ENCODE measurements around the gene POTED. TPM values are rescaled to one million over a fixed set of nuclear protein-coding genes. Genes with fewer than 3 reads are reported as not detected.
"Not testable (repeated sequence)": the region's sequence is repeated elsewhere in the genome, so short reads cannot be mapped to it uniquely, and the experiment has no call there.

Gene POTED
- polyA plus RNA-seq (2013, experiment 1 of 2) = not detected
- not detected for polyA plus RNA-seq (2013, experiment 2 of 2)

DNA sequence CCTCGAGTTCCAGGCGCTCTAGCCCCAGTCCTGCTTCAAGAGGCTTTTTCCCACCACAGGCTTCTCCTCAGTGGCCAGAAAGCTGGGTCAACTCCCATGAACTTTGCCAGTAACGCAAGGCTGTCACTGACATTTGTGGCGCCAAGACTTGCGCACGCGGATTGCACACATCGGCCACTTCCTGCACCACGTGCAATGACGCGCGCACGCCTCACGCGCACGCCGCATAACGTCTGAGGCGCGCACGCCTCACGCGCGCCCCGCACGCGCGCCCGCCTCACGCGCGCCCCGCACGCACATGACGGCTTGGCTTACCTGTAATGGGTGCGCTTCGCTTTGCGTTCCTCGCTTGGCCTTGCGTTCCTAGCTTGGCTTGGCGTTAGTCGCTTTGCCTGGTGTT lies at the start of gene POTED:
Gene POTED (plus strand): TSS at position 301 of the 400 bp plus-strand sequence. CDS start 452 bp downstream, outside the sequence.
- not testable (repeated sequence) for H2BK120ac ChIP-seq (ENCODE audit: low read depth, low read length); H3K79me1 ChIP-seq (ENCODE audit: low read length); H3K27ac ChIP-seq (ENCODE audit: low read depth, low read length); H4K5ac ChIP-seq (ENCODE audit: low read length); H2BK15ac ChIP-seq (replicated peaks; ENCODE audit: low read depth); H3K56ac ChIP-seq (ENCODE audit: low read length); H3K36me3 ChIP-seq (ENCODE audit: control insufficient read depth, insufficient read depth, low read length); H3K4me2 ChIP-seq (ENCODE audit: low read length); H3K4ac ChIP-seq (ENCODE audit: low read depth, low read length); H4K8ac ChIP-seq (ENCODE audit: low read depth, low read length); H3K4me1 ChIP-seq (ENCODE audit: control insufficient read depth, low read depth, low read length); H2AK5ac ChIP-seq (ENCODE audit: low read length); DNase-seq; H3K27me3 ChIP-seq (ENCODE audit: insufficient read depth, low read length, poor library complexity); H3K4me3 ChIP-seq (ENCODE audit: low read length); H3K9ac ChIP-seq (ENCODE audit: low read length); H3K79me2 ChIP-seq (ENCODE audit: control insufficient read depth, insufficient read depth, low read length); H3K18ac ChIP-seq (ENCODE audit: low read length); H3K23ac ChIP-seq (ENCODE audit: low read length); H2BK5ac ChIP-seq (ENCODE audit: low read length)
- no CpG with 5 or more reads among the region's 42 CpGs for WGBS (ENCODE audit: extremely low coverage, insufficient coverage, low lambda C conversion rate)

DNA sequence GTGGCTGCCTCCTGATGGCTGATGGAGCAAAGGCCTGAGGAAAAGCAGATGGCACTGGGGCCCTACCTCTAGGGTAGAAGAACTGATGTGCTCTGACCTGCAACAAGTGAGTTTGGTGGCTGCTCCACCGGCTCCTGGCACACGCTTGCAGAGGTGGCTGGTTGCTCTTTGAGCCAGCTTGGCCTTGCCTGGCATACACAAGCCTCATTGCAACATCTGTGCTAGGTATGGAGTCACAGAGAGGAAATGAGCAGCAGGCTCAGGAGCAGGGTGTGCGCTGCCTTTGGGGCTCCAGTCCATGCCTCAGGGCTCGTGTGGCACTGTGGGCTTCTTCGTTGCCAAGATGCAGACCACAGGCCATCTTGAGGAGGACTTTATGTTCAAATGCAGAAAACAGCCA lies 40.5 kb downstream of the POTED start:
- H3K27me3 ChIP-seq (ENCODE audit: insufficient read depth, low read length, poor library complexity); DNase-seq; H2BK5ac ChIP-seq (ENCODE audit: low read length); H3K56ac ChIP-seq (ENCODE audit: low read length); H2BK120ac ChIP-seq (ENCODE audit: low read depth, low read length); H3K18ac ChIP-seq (ENCODE audit: low read length); H3K4me3 ChIP-seq (ENCODE audit: low read length); H3K79me1 ChIP-seq (ENCODE audit: low read length); H3K4ac ChIP-seq (ENCODE audit: low read depth, low read length); H3K27ac ChIP-seq (ENCODE audit: low read depth, low read length); H3K4me2 ChIP-seq (ENCODE audit: low read length); H3K9ac ChIP-seq (ENCODE audit: low read length); H2AK5ac ChIP-seq (ENCODE audit: low read length); H3K4me1 ChIP-seq (ENCODE audit: control insufficient read depth, low read depth, low read length); H3K36me3 ChIP-seq (ENCODE audit: control insufficient read depth, insufficient read depth, low read length); H4K8ac ChIP-seq (ENCODE audit: low read depth, low read length); H4K5ac ChIP-seq (ENCODE audit: low read length); H3K79me2 ChIP-seq (ENCODE audit: control insufficient read depth, insufficient read depth, low read length); H2BK15ac ChIP-seq (replicated peaks; ENCODE audit: low read depth); H3K23ac ChIP-seq (ENCODE audit: low read length): not testable (repeated sequence)
- no CpG with 5 or more reads among the region's 5 CpGs for WGBS (ENCODE audit: extremely low coverage, insufficient coverage, low lambda C conversion rate)

DNA sequence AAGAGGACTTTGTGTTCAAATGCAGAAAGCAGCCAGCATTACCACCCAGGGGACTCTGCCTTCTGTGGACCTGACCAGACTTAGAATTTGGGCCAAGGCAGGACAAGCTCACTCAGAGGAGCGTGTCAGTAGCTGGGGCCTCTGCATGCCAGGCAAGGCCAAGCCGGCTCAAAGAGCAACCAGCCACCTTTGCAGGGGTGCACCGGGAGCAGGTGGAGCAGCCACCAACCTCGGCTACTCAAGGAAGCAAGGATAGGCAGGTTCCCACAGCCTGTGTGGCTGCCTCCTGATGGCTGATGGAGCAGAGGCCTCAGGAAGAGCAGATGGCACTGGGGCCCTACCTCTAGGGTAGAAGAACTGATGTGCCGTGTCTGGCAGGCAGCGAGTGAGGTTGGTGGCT lies 42.2 kb downstream of the POTED start:
- not testable (repeated sequence) for H3K4ac ChIP-seq (ENCODE audit: low read depth, low read length); H3K56ac ChIP-seq (ENCODE audit: low read length); H2BK5ac ChIP-seq (ENCODE audit: low read length); H3K4me3 ChIP-seq (ENCODE audit: low read length); H4K5ac ChIP-seq (ENCODE audit: low read length); H3K4me1 ChIP-seq (ENCODE audit: control insufficient read depth, low read depth, low read length); H3K36me3 ChIP-seq (ENCODE audit: control insufficient read depth, insufficient read depth, low read length); H3K79me1 ChIP-seq (ENCODE audit: low read length); H2BK15ac ChIP-seq (replicated peaks; ENCODE audit: low read depth); H2AK5ac ChIP-seq (ENCODE audit: low read length); H3K9ac ChIP-seq (ENCODE audit: low read length); DNase-seq; H2BK120ac ChIP-seq (ENCODE audit: low read depth, low read length); H3K18ac ChIP-seq (ENCODE audit: low read length); H3K79me2 ChIP-seq (ENCODE audit: control insufficient read depth, insufficient read depth, low read length); H3K23ac ChIP-seq (ENCODE audit: low read length); H3K27me3 ChIP-seq (ENCODE audit: insufficient read depth, low read length, poor library complexity); H4K8ac ChIP-seq (ENCODE audit: low read depth, low read length); H3K4me2 ChIP-seq (ENCODE audit: low read length); H3K27ac ChIP-seq (ENCODE audit: low read depth, low read length)
- WGBS (ENCODE audit: extremely low coverage, insufficient coverage, low lambda C conversion rate) = no CpG with 5 or more reads among the region's 6 CpGs

Small RNAs within 50 kb of the gene (small RNA-seq; reads per million reads assigned to genes)
- gene AL050303.3 (ENCODE audit: insufficient read depth) = not detected
- not detected for gene MIR3118-1 (ENCODE audit: insufficient read depth)
- gene RNU6-286P (ENCODE audit: insufficient read depth) = not detected

All from mesendoderm (in vitro differentiated cells).